Measurements from ENCODE around the gene DNAJC7.
"Not testable (repeated sequence)": the region's sequence is repeated elsewhere in the genome, so short reads cannot be mapped to it uniquely, and the experiment has no call there.

The DNAJC7 gene

DNA sequence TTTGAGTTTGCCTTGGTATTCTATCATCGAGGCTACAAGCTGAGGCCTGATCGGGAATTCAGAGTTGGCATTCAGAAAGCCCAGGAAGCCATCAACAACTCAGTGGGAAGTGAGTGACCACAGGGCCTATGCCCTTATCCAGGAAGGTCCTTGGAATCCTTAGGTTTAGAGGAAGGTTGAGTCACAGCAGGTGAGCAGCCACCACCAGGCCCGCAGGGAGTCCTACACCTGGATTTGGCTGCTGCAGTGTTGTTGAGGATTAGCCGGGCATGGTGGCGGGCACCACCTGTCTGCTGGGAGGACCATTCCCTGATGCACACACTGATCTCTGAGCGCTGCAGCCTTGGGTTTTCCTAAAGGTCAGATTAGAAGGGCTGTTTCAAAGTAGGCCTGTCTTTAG is 81.6 kb downstream of the DNAJC7 start:
- no peak for DNase-seq (ENCODE audit: low read depth in 1 of 2, low spot score in 1 of 2)
- no peak overlapping the region for H3K27ac ChIP-seq (replicated peaks)
- TF ChIP-seq REST (IDR thresholded peaks at IDR 0.05; ENCODE audit: insufficient replicate concordance, low read depth) (no peak), POLR2AphosphoS5 (IDR thresholded peaks at IDR 0.05; ENCODE audit: low read depth) (no peak), CTCF (IDR thresholded peaks at IDR 0.05; ENCODE audit: insufficient read depth, low read length) (no peak)

GRCh38 chr17:41932816-41933389 is 84.3 kb downstream of the DNAJC7 start:
- no peak for TF ChIP-seq CTCF (IDR thresholded peaks at IDR 0.05; ENCODE audit: insufficient read depth, low read length)
- TF ChIP-seq REST (IDR thresholded peaks at IDR 0.05; ENCODE audit: insufficient replicate concordance, low read depth): no peak
- no peak for TF ChIP-seq GABPA (IDR thresholded peaks at IDR 0.05; ENCODE audit: low read depth)
- TF ChIP-seq SPI1 (IDR thresholded peaks at IDR 0.05; ENCODE audit: borderline replicate concordance, low read depth): peak; percentile 59; the same call in 1 of the 2 replicates

More for the DNA sequence above, 81.6 kb downstream of the DNAJC7 start:
- Histone ChIP-seq H3K27me3 (ENCODE audit: insufficient read depth, poor library complexity, severe bottlenecking) (no peaks in the 10 kb centered on the region), H3K4me3 (replicated peaks; ENCODE audit: insufficient read depth, low read length) (no peak overlapping the region)

DNA sequence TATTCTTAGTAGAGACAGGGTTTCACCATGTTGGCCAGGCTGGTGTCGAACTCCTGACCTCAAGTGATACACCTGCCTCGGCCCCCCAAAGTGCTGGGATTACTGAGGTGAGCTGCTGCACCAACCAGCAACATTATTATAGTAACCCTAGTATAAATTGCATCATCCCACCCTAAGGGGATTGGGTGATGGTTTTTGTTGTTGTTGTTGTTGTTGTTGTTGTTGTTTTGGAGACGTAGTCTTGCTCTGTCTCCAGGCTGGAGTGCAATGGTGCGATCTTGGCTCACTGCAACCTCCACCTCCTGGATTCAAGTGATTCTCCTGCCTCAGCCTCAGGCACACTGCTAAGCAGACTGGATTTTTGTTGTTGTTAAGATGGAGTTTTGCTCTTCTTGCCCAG is 85.5 kb downstream of the DNAJC7 start:
- DNase-seq (ENCODE audit: low read depth in 1 of 2, low spot score in 1 of 2); H3K27me3 ChIP-seq (ENCODE audit: insufficient read depth, poor library complexity, severe bottlenecking); H3K4me3 ChIP-seq (replicated peaks; ENCODE audit: insufficient read depth, low read length): not testable (repeated sequence)
- peak overlapping the region; percentile 38; the same call in 1 of the 2 replicates for H3K27ac ChIP-seq (replicated peaks)

More at GRCh38 chr17:41932816-41933389, 84.3 kb downstream of the DNAJC7 start:
- peak; percentile 61 to 74 for DNase-seq (ENCODE audit: low read depth in 1 of 2, low spot score in 1 of 2)
- Histone ChIP-seq H3K27me3 (ENCODE audit: insufficient read depth, poor library complexity, severe bottlenecking) (no peaks in the 10 kb centered on the region), H3K4me3 (replicated peaks; ENCODE audit: insufficient read depth, low read length) (no peak overlapping the region), H3K27ac (replicated peaks) (peak overlapping the region; percentile 58)

DNA sequence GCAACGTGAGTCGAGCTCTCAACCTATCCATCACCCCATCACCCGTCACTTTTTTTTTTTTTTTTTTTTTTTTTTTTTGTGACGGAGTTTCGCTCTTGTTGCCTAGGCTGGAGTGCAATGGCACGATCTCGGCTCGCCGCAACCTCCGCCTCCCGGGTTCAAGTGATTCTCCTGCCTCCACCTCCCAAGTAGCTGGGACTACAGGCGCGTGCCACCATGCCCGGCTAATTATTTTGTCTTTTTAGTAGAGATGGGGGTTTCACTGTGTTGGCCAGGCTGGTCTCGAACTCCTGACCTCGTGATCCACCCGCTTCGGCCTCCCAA is 86.4 kb downstream of the DNAJC7 start:
- not testable (repeated sequence) for DNase-seq (ENCODE audit: low read depth in 1 of 2, low spot score in 1 of 2); H3K27me3 ChIP-seq (ENCODE audit: insufficient read depth, poor library complexity, severe bottlenecking)
- peak overlapping the region; percentile 38 for H3K4me3 ChIP-seq (replicated peaks; ENCODE audit: insufficient read depth, low read length)
- peak overlapping the region; percentile 74 for H3K27ac ChIP-seq (replicated peaks)

GRCh38 chr17:41930009-41930832 is 87.0 kb downstream of the DNAJC7 start, which contains the start of gene ODAD4:
Gene ODAD4, plus strand, starts transcription at chr17:41930617. Its CDS starts 107 bp downstream, at chr17:41930724.
- H3K4me3 ChIP-seq (replicated peaks; ENCODE audit: insufficient read depth, low read length): peak within 1 kb of the TSS; percentile 47
- peak; percentile 90 to 98 for DNase-seq (ENCODE audit: low read depth in 1 of 2, low spot score in 1 of 2)
- peak within 1 kb of the TSS; percentile 74 for H3K27ac ChIP-seq (replicated peaks)
- TF ChIP-seq POLR2AphosphoS5 (IDR thresholded peaks at IDR 0.05; ENCODE audit: low read depth): peak; percentile 86
- peak; percentile 32 for TF ChIP-seq CTCF (IDR thresholded peaks at IDR 0.05; ENCODE audit: insufficient read depth, low read length)
- peak; percentile 70 for TF ChIP-seq GABPA (IDR thresholded peaks at IDR 0.05; ENCODE audit: low read depth)
- no peak for TF ChIP-seq REST (IDR thresholded peaks at IDR 0.05; ENCODE audit: insufficient replicate concordance, low read depth)
- TF ChIP-seq SPI1 (IDR thresholded peaks at IDR 0.05; ENCODE audit: borderline replicate concordance, low read depth): peak; percentile 92
- H3K27me3 ChIP-seq (ENCODE audit: insufficient read depth, poor library complexity, severe bottlenecking): no peaks in the 10 kb centered on the region

All from HL-60 (cell line).